Measurements from ENCODE around the gene POP7. TPM values are rescaled to one million over a fixed set of nuclear protein-coding genes. Genes with fewer than 3 reads are reported as not detected.

The POP7 gene
- total and polyA plus RNA-seq, 3 donors from 2014 or later: 21.6 to 39.4 (median 33.6) TPM

DNA sequence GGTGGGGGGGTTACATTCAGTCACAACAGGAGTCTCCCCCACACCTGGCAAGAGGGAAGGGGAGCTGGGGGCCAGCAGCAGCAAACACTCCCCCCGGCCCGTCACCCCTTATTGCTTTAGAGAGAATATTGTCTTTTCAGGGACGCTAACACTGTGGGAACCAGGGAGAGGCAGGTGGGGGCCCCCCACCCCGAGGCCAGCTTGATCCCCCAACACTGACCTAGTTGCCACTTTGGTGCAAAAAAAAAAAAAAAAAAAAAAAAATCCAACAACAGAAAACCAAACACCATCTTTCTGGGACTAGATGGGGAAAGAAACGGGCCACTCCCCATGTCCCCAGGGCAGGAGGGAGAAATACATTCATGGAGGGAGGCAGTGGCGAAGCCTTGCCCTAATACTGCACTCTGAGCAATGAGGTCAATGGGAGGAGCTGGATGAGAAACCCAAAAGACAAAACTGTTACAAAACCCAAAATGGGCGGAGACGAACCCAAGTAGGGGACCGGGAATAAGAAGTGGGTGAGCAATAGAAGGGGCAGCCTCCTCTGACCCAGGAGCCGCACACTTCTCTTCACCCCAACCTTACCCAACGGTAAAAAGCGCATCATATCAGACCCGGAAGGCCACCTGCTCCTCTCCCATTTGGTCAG, 25.9 kb upstream of the POP7 start:
- no peak for TF ChIP-seq POLR2A (IDR thresholded peaks at IDR 0.05)
- TF ChIP-seq, protein P1, sequence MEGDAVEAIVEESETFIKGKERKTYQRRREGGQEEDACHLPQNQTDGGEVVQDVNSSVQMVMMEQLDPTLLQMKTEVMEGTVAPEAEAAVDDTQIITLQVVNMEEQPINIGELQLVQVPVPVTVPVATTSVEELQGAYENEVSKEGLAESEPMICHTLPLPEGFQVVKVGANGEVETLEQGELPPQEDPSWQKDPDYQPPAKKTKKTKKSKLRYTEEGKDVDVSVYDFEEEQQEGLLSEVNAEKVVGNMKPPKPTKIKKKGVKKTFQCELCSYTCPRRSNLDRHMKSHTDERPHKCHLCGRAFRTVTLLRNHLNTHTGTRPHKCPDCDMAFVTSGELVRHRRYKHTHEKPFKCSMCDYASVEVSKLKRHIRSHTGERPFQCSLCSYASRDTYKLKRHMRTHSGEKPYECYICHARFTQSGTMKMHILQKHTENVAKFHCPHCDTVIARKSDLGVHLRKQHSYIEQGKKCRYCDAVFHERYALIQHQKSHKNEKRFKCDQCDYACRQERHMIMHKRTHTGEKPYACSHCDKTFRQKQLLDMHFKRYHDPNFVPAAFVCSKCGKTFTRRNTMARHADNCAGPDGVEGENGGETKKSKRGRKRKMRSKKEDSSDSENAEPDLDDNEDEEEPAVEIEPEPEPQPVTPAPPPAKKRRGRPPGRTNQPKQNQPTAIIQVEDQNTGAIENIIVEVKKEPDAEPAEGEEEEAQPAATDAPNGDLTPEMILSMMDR (IDR thresholded peaks at IDR 0.05): no peak
- no peak overlapping the region for H3K4me3 ChIP-seq
- peaks cover 26% of the 10 kb centered on the region for H3K4me1 ChIP-seq
- H3K9me3 ChIP-seq: no peaks in the 10 kb centered on the region
- no peaks in the 10 kb centered on the region for H3K27me3 ChIP-seq
- 56 to 67% methylated on average over 12 to 13 of the region's 13 CpGs for WGBS, 2 donors
- DNase-seq: peak; percentile 61
- peak overlapping the region; percentile 25 to 50 for H3K27ac ChIP-seq
- intact Hi-C loops (cut with DNase I; ENCODE audit: low total_unique reads): no loop called here
- no peaks in the 10 kb centered on the region for H3K36me3 ChIP-seq (ENCODE audit: low read depth, missing control alignments)

DNA sequence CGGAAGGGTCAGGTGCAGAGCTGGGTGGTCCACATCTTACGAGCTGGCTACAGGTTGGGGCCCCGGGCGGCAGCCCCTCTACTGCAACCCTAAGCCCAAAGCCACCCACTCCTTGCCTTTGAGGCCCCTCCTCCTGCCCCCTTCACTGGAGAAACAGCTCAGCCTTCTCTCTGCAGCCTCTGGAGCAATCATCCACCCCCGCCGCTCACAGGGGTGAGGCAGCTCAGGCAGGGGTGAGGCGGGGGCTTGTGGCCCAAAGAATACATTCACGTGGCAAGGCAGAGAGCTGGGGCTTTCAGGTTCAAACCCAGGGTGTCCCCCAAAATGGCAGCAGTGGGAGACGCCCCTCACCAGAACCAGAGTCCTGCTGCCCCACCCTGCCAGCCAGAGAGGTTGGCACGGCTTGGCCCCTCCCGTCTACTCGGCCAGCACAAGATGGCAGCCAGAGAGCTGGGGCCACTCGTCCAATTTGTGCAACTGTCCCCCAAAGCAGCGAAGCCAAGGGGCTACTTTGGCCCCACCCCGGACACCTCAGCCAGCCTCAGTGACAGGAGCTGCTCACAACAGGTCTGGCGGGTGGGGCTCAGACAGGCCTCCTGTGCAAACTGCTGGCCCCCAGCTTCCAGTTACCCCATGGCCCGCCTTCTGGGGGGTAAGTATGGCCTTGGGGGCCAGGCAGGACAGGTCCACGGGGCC, 25.2 kb upstream of the POP7 start:
- Histone ChIP-seq H3K36me3 (ENCODE audit: low read depth, missing control alignments) (no peaks in the 10 kb centered on the region), H3K4me3 (no peak overlapping the region), H3K4me1 (peaks cover 26% of the 10 kb centered on the region), H3K27ac (peak overlapping the region; percentile 25 to 50), H3K27me3 (no peaks in the 10 kb centered on the region), H3K9me3 (no peaks in the 10 kb centered on the region)
- WGBS, 2 donors: 84 to 91% methylated on average over 8 to 18 of the region's 18 CpGs
- intact Hi-C loops (cut with DNase I; ENCODE audit: low total_unique reads): no loop called here
- DNase-seq: no peak
- TF ChIP-seq, protein P1 (IDR thresholded peaks at IDR 0.05): no peak
- TF ChIP-seq POLR2A (IDR thresholded peaks at IDR 0.05): no peak

DNA sequence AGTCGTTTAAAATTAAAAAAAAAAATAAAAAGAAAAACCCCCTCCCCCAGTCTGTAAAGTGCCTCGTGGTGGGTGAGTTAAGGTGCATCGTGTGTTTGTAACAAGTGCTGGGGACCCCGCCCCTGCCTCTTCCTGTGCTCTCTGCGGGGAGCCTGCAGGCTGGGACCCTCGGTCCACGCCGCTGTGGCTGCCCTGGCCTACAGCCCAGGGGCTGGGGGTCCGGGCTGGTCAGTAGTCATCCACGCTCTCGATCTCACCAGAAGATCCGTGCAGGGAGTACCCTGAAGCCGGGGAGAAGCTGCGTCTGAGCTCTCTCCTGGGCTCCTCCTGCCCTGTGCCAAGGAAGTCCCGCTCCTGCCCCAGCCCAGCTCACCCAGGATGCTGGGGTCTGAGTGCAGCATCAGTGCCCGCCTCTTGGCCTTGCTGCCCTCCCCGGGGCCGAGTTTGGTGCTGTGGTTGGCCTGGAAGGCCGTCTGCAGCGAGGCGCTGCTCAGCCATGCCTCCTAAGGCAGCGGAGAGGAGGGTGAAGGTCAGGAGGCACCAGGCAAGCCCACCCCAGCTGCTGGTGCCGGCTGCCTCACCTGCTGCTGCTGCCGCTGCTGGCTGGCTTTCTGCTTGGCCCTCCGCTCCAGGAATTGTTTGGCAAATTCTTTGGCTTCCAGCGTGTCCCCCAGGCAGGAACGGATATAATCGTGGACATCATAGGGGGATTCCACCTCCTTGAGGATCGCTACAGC, 24.3 kb upstream of the POP7 start:
- no peak for TF ChIP-seq POLR2A (IDR thresholded peaks at IDR 0.05)
- TF ChIP-seq, protein P1 (IDR thresholded peaks at IDR 0.05): no peak
- no peak overlapping the region for H3K27ac ChIP-seq
- no peaks in the 10 kb centered on the region for H3K9me3 ChIP-seq
- no peaks in the 10 kb centered on the region for H3K27me3 ChIP-seq
- DNase-seq: no peak
- no peak overlapping the region for H3K4me3 ChIP-seq
- WGBS, 2 donors: 71 to 80% methylated on average over 15 to 26 of the region's 29 CpGs
- peaks cover 24% of the 10 kb centered on the region for H3K4me1 ChIP-seq
- no peaks in the 10 kb centered on the region for H3K36me3 ChIP-seq (ENCODE audit: low read depth, missing control alignments)
- intact Hi-C loops (cut with DNase I; ENCODE audit: low total_unique reads): no loop called here

DNA sequence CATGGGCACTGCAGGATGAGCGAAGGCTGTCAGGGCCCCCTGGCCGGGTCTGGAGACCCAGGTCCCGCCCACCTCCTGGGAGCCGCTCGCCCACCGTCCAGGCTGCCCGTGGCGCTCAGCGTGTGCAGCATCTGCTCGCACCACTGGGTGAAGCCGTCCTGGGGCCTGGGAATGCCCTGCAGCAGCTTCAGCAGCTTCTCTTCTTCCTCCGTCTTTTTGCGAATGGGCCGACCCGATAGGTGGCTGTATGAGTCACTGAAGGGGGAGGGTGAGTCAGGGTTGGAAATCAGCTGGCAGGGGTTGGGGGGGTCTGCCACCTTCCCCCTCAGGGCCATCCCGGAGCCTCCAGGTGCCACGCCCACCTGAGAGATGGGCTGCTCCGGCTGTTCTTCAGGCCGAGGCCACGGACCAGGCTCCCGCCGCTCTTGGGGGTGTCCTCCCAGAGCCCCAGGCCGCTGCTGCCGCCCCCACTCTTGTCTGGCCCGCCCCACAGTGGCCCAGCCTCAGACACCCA, 23.6 kb upstream of the POP7 start:
- no peak for TF ChIP-seq POLR2A (IDR thresholded peaks at IDR 0.05)
- TF ChIP-seq, protein P1 (IDR thresholded peaks at IDR 0.05): no peak
- intact Hi-C loops (cut with DNase I; ENCODE audit: low total_unique reads): no loop called here
- 78 to 80% methylated on average over 8 to 25 of the region's 25 CpGs for WGBS, 2 donors
- no peak overlapping the region for H3K4me3 ChIP-seq
- no peaks in the 10 kb centered on the region for H3K36me3 ChIP-seq (ENCODE audit: low read depth, missing control alignments)
- H3K27ac ChIP-seq: no peak overlapping the region
- no peaks in the 10 kb centered on the region for H3K27me3 ChIP-seq
- DNase-seq: no peak
- peaks cover 24% of the 10 kb centered on the region for H3K4me1 ChIP-seq
- H3K9me3 ChIP-seq: no peaks in the 10 kb centered on the region
